ENCODE data around the gene TRIOBP.
"Not testable (repeated sequence)": the region's sequence is repeated elsewhere in the genome, so short reads cannot be mapped to it uniquely, and the experiment has no call there.

Gene TRIOBP

GRCh38 chr22:37690901-37691504 is 5.8 kb upstream of the TRIOBP start:
- DNase-seq = no peak

DNA sequence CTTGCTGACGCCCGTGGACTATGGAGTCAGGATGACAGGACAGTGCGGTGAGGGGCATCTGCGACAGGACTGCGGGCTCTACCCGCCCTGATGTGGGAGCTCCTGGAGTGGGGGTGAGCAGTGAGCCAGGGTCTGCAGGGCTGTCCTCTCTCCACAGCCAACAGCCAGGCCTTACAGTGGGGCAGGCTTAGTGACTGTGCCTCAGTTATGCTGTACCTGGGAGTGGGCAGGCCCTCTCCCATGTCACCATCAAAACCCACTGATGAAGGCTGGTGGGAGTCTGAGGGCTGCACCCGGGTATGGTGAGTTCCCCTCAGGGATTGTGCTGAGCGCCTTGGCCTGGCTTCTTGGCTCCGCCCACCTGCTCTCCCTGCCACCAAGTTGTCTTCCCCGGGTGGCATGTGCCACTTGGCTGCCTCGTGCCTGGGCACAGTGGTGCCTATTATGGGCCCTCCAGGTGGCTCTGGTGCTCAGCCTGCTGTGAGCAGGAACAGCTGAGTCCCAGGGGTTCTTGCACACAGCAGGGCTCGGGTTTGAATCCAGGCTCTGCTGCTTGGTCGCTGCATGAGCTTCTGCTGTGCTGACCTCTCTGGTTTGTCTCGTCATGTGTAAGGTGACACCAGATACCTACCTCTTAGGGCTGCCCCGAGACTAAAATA is 4.1 kb upstream of the TRIOBP start:
- no peak for DNase-seq

- not testable (repeated sequence) for DNase-seq
Observed at GRCh38 chr22:37694131-37694530, 2.7 kb upstream of the TRIOBP start.

GRCh38 chr22:37696260-37696656 is 590 bp upstream of the TRIOBP start:
- DNase-seq = not testable (repeated sequence)

GRCh38 chr22:37697538-37697835 is 639 bp downstream of the TRIOBP start:
- no peak for DNase-seq

DNA sequence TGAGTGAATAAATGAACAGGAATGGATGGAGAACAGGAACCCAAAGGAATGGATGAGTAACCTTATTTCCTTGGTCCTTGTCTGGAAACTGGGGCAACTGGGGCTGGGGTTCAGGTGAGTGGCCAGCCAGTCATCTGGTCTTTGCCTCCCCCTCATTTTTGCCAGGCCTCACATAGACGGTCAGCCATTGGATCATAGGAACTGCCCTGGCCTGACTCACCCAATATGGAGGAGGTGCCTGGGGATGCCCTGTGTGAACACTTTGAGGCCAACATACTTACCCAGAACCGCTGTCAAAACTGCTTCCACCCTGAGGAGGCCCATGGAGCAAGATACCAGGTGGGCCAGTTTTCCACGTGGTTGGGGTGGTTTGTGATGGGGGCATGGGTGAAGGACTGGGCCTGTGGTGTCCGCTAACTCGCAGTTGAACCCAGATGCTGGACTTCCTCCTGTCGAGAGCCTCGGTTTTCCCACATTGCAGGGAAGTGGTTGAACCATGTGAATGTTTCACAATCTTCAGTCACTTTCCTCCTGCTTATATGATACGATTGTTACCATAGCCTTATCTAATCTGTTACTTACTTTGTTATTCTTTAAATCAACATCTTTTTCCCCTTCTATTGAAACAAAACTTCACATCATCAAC is 4.4 kb downstream of the TRIOBP start:
- DNase-seq = no peak

DNA sequence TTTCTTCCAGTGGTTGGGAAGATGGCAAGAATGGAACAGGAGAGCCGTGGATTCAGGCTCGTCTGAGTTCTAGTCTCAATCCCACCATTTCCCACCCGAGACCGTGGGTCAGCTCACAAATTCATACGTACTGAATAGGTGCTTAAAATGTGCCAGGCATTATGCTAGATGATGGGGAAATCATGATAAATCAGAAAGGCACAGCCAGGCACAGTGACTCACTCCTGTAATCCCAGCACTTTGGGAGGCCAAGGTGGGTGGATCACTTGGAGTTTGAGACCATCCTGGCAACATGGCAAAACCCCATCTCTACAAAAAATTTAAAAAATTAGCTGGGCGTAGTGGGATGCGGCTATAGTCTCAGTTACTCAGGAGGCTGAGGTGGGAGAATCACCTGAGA is 7.1 kb downstream of the TRIOBP start:
- DNase-seq = no peak

GRCh38 chr22:37704645-37705044 is 7.8 kb downstream of the TRIOBP start:
- no peak for DNase-seq

DNA sequence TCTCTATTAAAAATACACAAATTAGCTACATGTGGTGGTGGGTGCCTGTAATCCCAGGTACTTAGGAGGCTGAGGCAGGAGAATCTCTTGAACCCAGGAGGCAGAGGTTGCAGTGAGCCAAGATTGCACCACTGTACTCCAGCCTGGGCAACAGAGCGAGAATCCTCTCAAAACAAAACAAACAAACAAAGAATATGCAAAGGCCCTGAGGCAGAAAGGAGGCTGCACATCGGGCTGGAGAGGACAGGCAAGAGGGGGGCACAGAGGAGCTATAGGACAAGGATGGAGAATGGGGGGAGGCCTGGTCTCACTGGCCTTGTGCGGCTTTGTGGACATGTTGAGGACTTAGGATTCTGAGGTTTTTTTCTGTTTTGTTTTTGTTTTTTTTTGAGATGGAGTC is 8.4 kb downstream of the TRIOBP start:
- no peak for DNase-seq

DNA sequence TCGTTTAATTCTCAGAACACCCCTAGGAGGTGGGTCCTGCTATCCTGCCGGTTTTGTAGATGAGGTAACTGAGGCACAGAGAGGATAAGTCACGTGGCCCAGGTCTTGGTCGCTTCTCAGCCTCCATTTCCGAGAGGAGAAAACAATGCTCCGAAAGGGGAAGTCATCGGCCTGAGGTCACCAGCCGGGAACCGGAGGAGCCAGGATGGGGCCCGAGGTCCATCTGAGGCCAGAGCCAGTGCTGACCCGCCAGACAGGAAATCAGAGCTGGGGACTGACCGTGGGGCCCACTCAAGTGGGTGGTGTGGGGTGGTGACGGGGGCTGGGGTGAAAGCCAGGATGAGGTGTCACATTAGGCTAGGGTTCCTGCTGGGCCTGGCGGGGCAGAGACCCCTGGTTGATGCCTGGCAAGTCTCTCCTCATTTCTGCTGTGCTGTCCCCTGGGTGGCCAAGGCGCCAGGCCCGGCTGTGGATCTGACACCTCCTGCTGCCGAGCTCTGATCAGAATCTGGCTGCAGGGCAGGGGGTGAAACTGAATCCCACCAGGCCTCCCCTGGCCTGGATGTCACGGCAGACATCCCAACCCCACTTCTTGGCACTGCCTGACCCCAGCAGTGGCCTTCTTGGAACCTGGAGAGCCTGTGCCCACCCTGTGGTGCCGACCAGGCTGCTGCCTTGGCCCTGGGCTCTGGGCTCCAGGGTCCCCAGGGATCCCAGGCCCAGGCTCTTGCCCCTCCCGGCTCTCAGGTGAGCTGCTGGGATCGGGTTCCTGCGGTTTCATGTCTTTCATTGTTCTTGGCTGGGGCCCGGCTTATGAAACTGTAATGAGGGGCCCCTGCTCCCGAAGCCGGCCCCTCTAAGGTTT is 12.0 kb downstream of the TRIOBP start:
- DNase-seq = no peak

DNA sequence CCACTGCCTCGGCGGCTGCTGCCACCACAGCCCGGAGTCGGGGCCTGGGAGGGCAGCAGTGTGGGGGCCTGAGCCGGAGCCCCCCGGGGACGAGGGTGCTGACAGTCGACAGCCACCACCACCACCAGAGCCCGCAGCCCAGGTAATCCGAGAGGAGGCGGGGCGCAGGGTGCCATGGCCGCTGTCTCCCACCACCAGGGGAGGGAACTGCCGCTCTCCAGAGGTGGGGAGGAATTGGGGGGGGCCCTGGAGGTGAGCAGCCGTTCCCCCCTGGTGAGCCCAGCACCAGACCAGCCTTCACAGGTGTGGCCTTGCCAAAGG is 12.6 kb downstream of the TRIOBP start:
- no peak for DNase-seq

GRCh38 chr22:37710675-37711074 is 13.8 kb downstream of the TRIOBP start:
- no peak for DNase-seq

- no peak for DNase-seq
Observed at GRCh38 chr22:37711490-37711889, 14.6 kb downstream of the TRIOBP start.

- DNase-seq = no peak
Observed at GRCh38 chr22:37713761-37714160, 16.9 kb downstream of the TRIOBP start.

- no peak for DNase-seq
Observed at GRCh38 chr22:37714634-37715033, 17.8 kb downstream of the TRIOBP start.

DNA sequence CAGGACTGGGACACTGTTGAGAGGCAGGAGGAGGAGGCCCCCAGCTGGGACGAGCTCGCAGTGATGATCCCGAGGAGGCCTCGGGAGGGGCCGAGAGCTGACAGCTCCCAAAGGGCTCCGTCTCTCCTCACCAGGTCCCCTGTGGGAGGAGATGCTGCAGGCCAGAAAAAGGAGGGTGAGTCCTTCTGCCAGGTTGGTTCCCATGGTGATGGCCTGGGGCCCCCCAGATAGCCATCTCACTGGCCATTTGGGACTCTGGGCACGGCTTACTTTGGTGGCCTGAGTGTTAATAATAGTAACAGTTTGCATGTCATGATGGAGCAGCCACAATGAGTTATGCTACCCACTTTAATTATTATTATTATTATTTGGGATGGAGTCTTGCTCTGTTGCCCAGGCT is 18.9 kb downstream of the TRIOBP start:
- DNase-seq = no peak

DNA sequence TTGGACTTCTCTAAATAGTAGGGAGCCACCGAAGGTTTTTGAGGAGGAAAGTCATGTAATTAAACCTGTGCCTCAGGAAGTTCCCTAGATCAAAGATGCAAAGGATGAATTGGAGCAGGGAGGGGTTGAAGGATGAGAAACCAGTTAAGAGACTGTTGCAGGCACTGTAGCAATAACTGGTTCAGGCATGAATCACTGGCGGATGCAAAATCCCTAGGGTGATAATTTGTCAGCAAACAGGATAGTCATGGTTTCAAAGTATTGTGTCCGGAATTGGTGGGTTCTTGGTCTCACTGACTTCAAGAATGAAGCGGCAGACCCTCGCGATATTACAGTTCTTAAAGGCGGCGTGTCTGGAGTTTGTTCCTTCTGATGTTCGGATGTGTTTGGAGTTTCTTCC is 19.9 kb downstream of the TRIOBP start:
- no peak for DNase-seq

DNA sequence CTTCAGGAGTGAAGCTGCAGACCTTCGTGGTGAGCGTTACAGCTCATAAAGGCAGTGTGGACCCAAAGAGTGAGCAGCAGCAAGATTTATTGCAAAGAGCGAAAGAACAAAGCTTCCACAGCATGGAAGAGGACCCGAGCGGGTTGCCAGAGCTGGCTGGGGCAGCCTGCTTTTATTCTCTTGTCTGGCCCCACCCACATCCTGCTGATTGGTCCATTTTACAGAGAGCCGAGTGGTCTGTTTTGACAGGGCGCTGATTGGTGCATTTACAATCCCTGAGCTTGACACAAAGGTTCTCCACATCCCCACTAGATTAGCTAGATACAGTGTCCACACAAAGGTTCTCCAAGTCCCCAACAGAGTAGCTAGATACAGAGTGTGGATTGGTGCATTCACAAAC is 20.4 kb downstream of the TRIOBP start:
- DNase-seq = not testable (repeated sequence)

DNA sequence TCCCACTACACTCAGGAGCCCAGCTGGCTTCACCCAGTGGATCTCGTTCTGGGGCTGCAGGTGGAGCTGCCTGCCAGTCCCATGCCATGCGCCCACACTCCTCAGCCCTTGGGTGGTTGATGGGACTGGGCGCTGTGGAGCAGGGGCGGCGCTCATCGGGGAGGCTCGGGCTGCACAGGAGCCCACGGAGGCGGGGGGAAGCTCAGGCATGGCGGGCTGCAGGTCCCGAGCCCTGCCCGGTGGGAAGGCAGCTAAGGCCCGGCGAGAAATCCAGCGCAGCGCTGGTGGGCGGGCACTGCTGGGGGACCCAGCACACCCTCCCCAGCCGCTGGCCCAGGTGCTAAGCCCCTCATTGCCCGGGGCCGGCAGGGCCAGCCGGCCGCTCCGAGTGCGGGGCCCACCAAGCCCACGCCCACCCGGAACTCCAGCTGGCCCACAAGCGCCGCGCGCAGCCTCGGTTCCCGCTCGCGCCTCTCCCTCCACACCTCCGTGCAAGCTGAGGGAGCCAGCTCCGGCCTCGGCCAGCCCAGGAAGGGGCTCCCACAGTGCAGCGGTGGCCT is 21.0 kb downstream of the TRIOBP start:
- not testable (repeated sequence) for DNase-seq

DNA sequence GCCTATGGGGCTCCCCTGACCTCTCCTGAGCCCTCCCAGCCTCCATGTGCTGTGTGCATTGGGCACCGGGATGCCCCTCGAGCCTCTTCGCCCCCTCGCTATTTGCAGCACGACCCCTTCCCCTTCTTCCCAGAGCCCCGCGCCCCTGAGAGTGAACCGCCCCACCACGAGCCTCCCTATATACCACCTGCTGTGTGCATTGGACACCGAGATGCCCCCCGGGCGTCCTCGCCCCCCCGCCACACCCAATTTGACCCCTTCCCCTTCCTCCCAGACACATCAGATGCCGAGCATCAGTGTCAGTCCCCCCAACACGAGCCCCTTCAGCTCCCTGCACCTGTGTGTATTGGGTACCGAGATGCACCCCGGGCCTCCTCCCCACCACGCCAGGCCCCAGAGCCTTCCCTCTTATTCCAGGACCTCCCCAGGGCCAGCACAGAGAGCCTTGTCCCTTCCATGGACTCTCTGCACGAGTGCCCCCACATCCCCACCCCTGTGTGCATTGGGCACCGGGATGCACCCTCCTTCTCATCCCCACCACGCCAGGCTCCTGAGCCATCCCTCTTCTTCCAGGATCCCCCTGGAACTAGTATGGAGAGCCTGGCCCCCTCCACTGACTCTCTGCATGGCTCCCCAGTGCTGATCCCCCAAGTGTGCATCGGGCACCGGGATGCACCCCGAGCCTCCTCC is 28.8 kb downstream of the TRIOBP start:
- DNase-seq = no peak

- no peak for DNase-seq
Observed at GRCh38 chr22:37726241-37726887, 29.5 kb downstream of the TRIOBP start.

- no peak for DNase-seq
Observed at GRCh38 chr22:37728620-37729019, 31.8 kb downstream of the TRIOBP start.

All from NCI-H446 treated with DMSO at 0.1 percent for 48 hours (cell line).